Central memory CD8-positive, alpha-beta T cell (primary cell): ENCODE results near the gene CDK5RAP2.
"Not testable (repeated sequence)": the region's sequence is repeated elsewhere in the genome, so short reads cannot be mapped to it uniquely, and the experiment has no call there.

Experiments used
- ATAC-seq: fragments of 150-1000 bp; cut with Tn5 transposase; replicated peaks from 2 replicates; pipeline ENCODE4 v1.10.0; 2022; ENCODE audit warnings: mild to moderate bottlenecking, moderate FRiP score, moderate number of reproducible peaks; ENCODE audit not compliant: poor library complexity, severe bottlenecking; ENCODE audit errors: extremely low read depth
- DNase-seq, 2 donors: peaks; one replicate each; pipeline ENCODE4 v3.0.0; 2021; ENCODE audit warnings: low spot score in 2 of 2
- H3K27ac Mint-ChIP-seq: one replicate; pipeline ENCODE4 v1.8.0; 2022; ENCODE audit warnings: low read depth, mild to moderate bottlenecking, moderate library complexity, mixed read lengths
- H3K27me3 Mint-ChIP-seq: one replicate; pipeline ENCODE4 v1.8.0; 2022; ENCODE audit warnings: mixed read lengths
- H3K36me3 Mint-ChIP-seq: one replicate; pipeline ENCODE4 v1.8.0; 2022; ENCODE audit warnings: mild to moderate bottlenecking, moderate library complexity, mixed read lengths; ENCODE audit not compliant: insufficient read depth
- H3K4me1 Mint-ChIP-seq: one replicate; pipeline ENCODE4 v1.8.0; 2022; ENCODE audit warnings: mixed read lengths
- H3K4me3 Mint-ChIP-seq: one replicate; pipeline ENCODE4 v1.8.0; 2022; ENCODE audit warnings: mild to moderate bottlenecking, moderate library complexity, mixed read lengths
- H3K9me3 Mint-ChIP-seq: one replicate; pipeline ENCODE4 v1.8.0; 2022; ENCODE audit warnings: mixed read lengths

Gene CDK5RAP2

GRCh38 chr9:120534266-120534665 is 45.7 kb downstream of the CDK5RAP2 start:
- Mint-ChIP-seq H3K4me1 (peaks cover 5% of the 10 kb centered on the region), H3K27ac (no peak overlapping the region), H3K36me3 (peaks cover 56% of the 10 kb centered on the region), H3K27me3 (no peaks in the 10 kb centered on the region), H3K9me3 (peaks cover 5% of the 10 kb centered on the region), H3K4me3 (no peak overlapping the region)
- ATAC-seq (no peak), DNase-seq (no peak)

- Mint-ChIP-seq H3K4me3 (no peak overlapping the region), H3K27ac (peak overlapping the region; percentile 7), H3K4me1 (peaks cover 5% of the 10 kb centered on the region), H3K9me3 (peaks cover 5% of the 10 kb centered on the region), H3K36me3 (peaks cover 56% of the 10 kb centered on the region), H3K27me3 (no peaks in the 10 kb centered on the region)
- ATAC-seq (no peak), DNase-seq (no peak)
Observed at GRCh38 chr9:120532891-120533290, 47.1 kb downstream of the CDK5RAP2 start.

DNA sequence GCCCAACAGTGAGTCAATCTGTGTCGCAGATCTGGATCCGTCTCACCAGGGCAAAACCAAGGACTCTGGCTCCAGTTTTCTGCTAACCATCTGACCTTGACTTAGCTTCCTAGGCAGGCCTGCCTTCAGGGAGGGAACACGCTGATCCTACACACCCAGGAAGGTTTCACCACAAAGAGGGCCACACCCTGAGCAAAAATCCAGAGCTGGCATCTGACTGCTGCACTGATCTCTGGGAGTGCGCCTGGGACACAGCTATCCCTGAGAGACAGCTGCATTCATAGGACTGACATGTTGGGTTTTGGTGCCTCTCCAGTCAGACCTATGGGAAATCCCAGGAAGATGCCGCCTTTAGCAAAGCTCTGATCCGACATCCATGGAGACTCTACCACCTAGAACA is 47.5 kb downstream of the CDK5RAP2 start:
- H3K27me3 Mint-ChIP-seq, result no peaks in the 10 kb centered on the region
- DNase-seq (no peak), ATAC-seq (no peak)
- H3K4me1 Mint-ChIP-seq, result peaks cover 5% of the 10 kb centered on the region
- peaks cover 59% of the 10 kb centered on the region for H3K36me3 Mint-ChIP-seq
- no peak overlapping the region for H3K4me3 Mint-ChIP-seq
- peak overlapping the region; percentile 7 for H3K27ac Mint-ChIP-seq
- peaks cover 5% of the 10 kb centered on the region for H3K9me3 Mint-ChIP-seq

DNA sequence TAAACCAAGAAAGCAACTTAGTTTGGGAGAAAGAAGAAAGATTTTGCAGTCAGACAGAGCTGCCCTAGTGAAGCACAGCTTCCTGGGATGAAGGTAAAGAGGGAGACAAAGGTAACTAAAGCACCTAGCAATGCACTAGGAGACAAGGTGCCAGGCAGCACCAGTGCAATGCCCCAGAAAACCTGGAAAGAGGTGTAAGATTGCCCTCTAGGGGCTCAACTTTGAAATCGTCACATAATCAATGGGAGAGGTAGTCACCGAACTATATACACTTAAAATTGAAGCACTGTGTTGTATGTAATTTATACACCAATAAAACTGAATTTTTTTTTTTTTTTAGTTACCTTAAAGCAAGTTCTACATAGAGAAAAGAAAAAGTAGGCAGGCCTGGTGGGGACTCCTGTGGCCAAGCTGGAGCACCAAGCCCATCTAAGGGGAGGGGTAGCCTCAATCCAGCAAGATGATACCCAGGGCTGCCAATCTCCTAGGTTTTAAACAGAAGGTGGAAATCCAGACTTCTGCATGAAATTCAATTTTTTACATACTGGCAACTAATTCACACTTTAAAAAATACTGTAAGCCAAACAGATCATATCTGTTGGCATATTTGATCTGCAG is 48.2 kb downstream of the CDK5RAP2 start:
- Mint-ChIP-seq H3K27ac (no peak overlapping the region), H3K9me3 (peaks cover 5% of the 10 kb centered on the region), H3K27me3 (no peaks in the 10 kb centered on the region), H3K4me1 (no peaks in the 10 kb centered on the region), H3K36me3 (peaks cover 58% of the 10 kb centered on the region), H3K4me3 (no peak overlapping the region)
- ATAC-seq (no peak), DNase-seq (no peak)

- not testable (repeated sequence) for H3K4me3 Mint-ChIP-seq, H3K27me3 Mint-ChIP-seq, H3K9me3 Mint-ChIP-seq, H3K4me1 Mint-ChIP-seq, DNase-seq, H3K27ac Mint-ChIP-seq, ATAC-seq
- peaks cover 53% of the 10 kb centered on the region for H3K36me3 Mint-ChIP-seq
Observed at GRCh38 chr9:120530220-120530832, 49.6 kb downstream of the CDK5RAP2 start.

- no peak overlapping the region for H3K27ac Mint-ChIP-seq
- peaks cover 60% of the 10 kb centered on the region for H3K36me3 Mint-ChIP-seq
Observed at GRCh38 chr9:120528829-120529228, 51.1 kb downstream of the CDK5RAP2 start.

DNA sequence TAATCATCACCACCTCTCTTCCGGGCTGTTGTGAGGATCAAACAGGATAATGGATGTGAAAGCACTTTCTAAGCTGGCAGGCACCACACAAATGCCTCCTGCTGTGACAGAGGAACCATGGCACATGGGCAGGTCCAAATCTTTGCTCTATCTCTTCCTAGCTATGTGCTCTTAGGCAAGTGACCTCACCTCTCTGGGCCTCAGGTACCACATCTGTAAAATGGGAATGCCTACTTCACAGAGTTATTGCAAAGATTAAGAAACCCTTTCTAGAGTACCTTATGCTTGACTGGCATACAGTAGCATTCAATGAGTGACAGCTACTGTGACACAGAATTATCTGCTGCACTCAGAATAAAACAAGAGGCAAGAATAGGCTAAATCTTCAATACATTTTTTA is 51.6 kb downstream of the CDK5RAP2 start:
- Mint-ChIP-seq H3K27me3 (no peaks in the 10 kb centered on the region), H3K36me3 (peaks cover 62% of the 10 kb centered on the region), H3K4me3 (no peak overlapping the region), H3K4me1 (peaks cover 7% of the 10 kb centered on the region), H3K9me3 (peaks cover 5% of the 10 kb centered on the region), H3K27ac (no peak overlapping the region)
- DNase-seq, result no peak
- ATAC-seq, result no peak

More at GRCh38 chr9:120528829-120529228, 51.1 kb downstream of the CDK5RAP2 start:
- DNase-seq (no peak), ATAC-seq (no peak)
- Mint-ChIP-seq H3K4me3 (no peak overlapping the region), H3K9me3 (peaks cover 5% of the 10 kb centered on the region), H3K4me1 (peaks cover 7% of the 10 kb centered on the region), H3K27me3 (no peaks in the 10 kb centered on the region)

- Mint-ChIP-seq H3K4me3 (no peak overlapping the region), H3K4me1 (peaks cover 7% of the 10 kb centered on the region), H3K27me3 (no peaks in the 10 kb centered on the region), H3K27ac (no peak overlapping the region), H3K9me3 (peaks cover 5% of the 10 kb centered on the region), H3K36me3 (peaks cover 56% of the 10 kb centered on the region)
- ATAC-seq, result no peak
- DNase-seq, result no peak
Observed at GRCh38 chr9:120526534-120526933, 53.4 kb downstream of the CDK5RAP2 start.

DNA sequence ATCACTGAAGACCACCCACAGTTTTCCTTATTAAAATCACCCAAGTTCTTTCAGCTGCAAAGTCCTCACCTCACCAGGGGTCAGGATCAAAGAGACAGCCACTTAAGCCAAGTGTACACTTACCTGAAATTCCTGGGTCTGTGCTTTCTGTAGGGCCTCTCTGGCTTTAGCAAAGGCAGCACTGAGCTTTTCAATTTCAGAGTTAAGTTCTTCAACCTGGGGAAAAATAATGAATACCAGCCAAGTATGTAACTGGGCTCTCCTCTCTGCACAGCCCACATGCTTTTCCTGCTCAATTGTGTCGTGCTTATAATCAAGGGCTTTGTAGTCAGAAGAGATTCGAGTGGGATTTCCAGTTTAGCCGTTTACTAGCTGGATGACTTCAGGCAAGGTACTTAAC is 55.1 kb downstream of the CDK5RAP2 start:
- Mint-ChIP-seq H3K27ac (no peak overlapping the region), H3K9me3 (no peaks in the 10 kb centered on the region), H3K36me3 (peaks cover 56% of the 10 kb centered on the region), H3K4me1 (peaks cover 7% of the 10 kb centered on the region), H3K27me3 (no peaks in the 10 kb centered on the region), H3K4me3 (no peak overlapping the region)
- DNase-seq (no peak), ATAC-seq (no peak)

DNA sequence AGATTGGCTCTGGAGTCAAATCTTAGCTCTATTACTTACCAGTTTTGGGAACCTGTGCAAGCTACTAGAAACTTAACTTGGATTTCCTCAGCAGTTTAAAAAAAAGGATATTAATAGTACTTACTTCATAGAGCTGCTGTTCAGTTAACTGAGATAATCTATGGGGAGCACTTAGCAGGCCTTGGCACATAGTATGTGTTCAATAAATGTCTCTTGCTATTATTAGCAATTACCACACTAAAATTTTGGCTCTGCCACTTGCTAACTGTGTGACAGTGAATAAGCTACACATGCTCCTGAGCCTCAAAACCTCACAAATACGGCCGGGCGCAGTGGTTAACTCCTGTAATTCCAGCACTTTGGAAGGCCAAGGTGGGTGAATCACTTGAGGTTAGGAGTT is 55.9 kb downstream of the CDK5RAP2 start:
- no peak for ATAC-seq
- DNase-seq, result no peak
- Mint-ChIP-seq H3K36me3 (peaks cover 54% of the 10 kb centered on the region), H3K4me3 (no peak overlapping the region), H3K27me3 (no peaks in the 10 kb centered on the region), H3K9me3 (no peaks in the 10 kb centered on the region), H3K27ac (no peak overlapping the region), H3K4me1 (peaks cover 7% of the 10 kb centered on the region)

GRCh38 chr9:120522558-120522957 is 57.4 kb downstream of the CDK5RAP2 start:
- no peak overlapping the region for H3K27ac Mint-ChIP-seq
- no peaks in the 10 kb centered on the region for H3K9me3 Mint-ChIP-seq
- DNase-seq (no peak), ATAC-seq (no peak)
- H3K36me3 Mint-ChIP-seq, result peaks cover 57% of the 10 kb centered on the region
- H3K27me3 Mint-ChIP-seq, result no peaks in the 10 kb centered on the region
- no peak overlapping the region for H3K4me3 Mint-ChIP-seq
- peaks cover 12% of the 10 kb centered on the region for H3K4me1 Mint-ChIP-seq

- ATAC-seq, result no peak
- Mint-ChIP-seq H3K9me3 (no peaks in the 10 kb centered on the region), H3K4me3 (no peak overlapping the region), H3K27me3 (no peaks in the 10 kb centered on the region), H3K27ac (no peak overlapping the region), H3K36me3 (peaks cover 56% of the 10 kb centered on the region), H3K4me1 (peaks cover 12% of the 10 kb centered on the region)
- DNase-seq, result no peak
Observed at GRCh38 chr9:120522032-120522431, 57.9 kb downstream of the CDK5RAP2 start.

GRCh38 chr9:120521101-120521500 is 58.9 kb downstream of the CDK5RAP2 start:
- Mint-ChIP-seq H3K4me1 (peaks cover 10% of the 10 kb centered on the region), H3K27me3 (no peaks in the 10 kb centered on the region), H3K9me3 (no peaks in the 10 kb centered on the region), H3K4me3 (no peak overlapping the region), H3K36me3 (peaks cover 57% of the 10 kb centered on the region), H3K27ac (peak overlapping the region; percentile 65)
- DNase-seq (no peak), ATAC-seq (no peak)
